ENCODE measurements around the gene NUP210L.

NUP210L gene

GRCh38 chr1:153962088-153963029 is 192.5 kb downstream of the NUP210L start (continued):
- no peak for TF ChIP-seq EGR2 (tag by site-specific recombination; IDR thresholded peaks at IDR 0.05; ENCODE audit: low read depth)
- TF ChIP-seq ZNF175 (tag by site-specific recombination; IDR thresholded peaks at IDR 0.05) = no peak
- peak; percentile 54; the same call in 1 of the 2 replicates for TF ChIP-seq WT1 (tag by site-specific recombination; IDR thresholded peaks at IDR 0.05)
- TF ChIP-seq ZNF555 (tag by site-specific recombination; conservative IDR thresholded peaks at IDR 0.05) = no peak
- no peak for TF ChIP-seq ZNF404 (tag by site-specific recombination; IDR thresholded peaks at IDR 0.05)
- TF ChIP-seq KLF10 (tag by site-specific recombination; IDR thresholded peaks at IDR 0.05) = no peak
- no peak for TF ChIP-seq ZNF133 (tag by site-specific recombination; IDR thresholded peaks at IDR 0.05)
- TF ChIP-seq ZNF292 (tag by site-specific recombination; IDR thresholded peaks at IDR 0.05; ENCODE audit: borderline replicate concordance, low read depth) = no peak
- TF ChIP-seq ZNF398 (tag by site-specific recombination; IDR thresholded peaks at IDR 0.05) = no peak
- TF ChIP-seq AEBP2 (tag by site-specific recombination; IDR thresholded peaks at IDR 0.05; ENCODE audit: borderline replicate concordance) = no peak
- no peak for TF ChIP-seq ZSCAN18 (tag by site-specific recombination; IDR thresholded peaks at IDR 0.05)
- peak; percentile 39 for TF ChIP-seq GLIS2 (tag by site-specific recombination; IDR thresholded peaks at IDR 0.05)
- TF ChIP-seq FEZF1 (tag by site-specific recombination; IDR thresholded peaks at IDR 0.05) = no peak
- no peak for TF ChIP-seq ZNF174 (tag by site-specific recombination; IDR thresholded peaks at IDR 0.05)
- TF ChIP-seq BCL6B (tag by site-specific recombination; IDR thresholded peaks at IDR 0.05) = no peak
- no peak for TF ChIP-seq HOXA7 (CRISPR knock-in tag; IDR thresholded peaks at IDR 0.05; ENCODE audit: borderline replicate concordance)
- no peak for TF ChIP-seq ZNF518A (tag by site-specific recombination; conservative IDR thresholded peaks at IDR 0.05; ENCODE audit: low read depth)
- TF ChIP-seq ZIC2 (tag by site-specific recombination; IDR thresholded peaks at IDR 0.05) = peak; percentile 40; the same call in 1 of the 2 replicates
- no peak for TF ChIP-seq ZNF776 (tag by site-specific recombination; IDR thresholded peaks at IDR 0.05; ENCODE audit: borderline replicate concordance)
- TF ChIP-seq ZNF596 (tag by site-specific recombination; IDR thresholded peaks at IDR 0.05) = no peak
- no peak for TF ChIP-seq ZNF549 (tag by site-specific recombination; IDR thresholded peaks at IDR 0.05)
- no peak for TF ChIP-seq PRDM10 (tag by site-specific recombination; IDR thresholded peaks at IDR 0.05)
- TF ChIP-seq ZNF23 (tag by site-specific recombination; IDR thresholded peaks at IDR 0.05; ENCODE audit: borderline replicate concordance) = no peak
- peak; percentile 59 for TF ChIP-seq PRDM1 (tag by site-specific recombination; IDR thresholded peaks at IDR 0.05)
